B cell (primary cell): ENCODE results near the gene STRIP1.

Experiments used
- CTCF ChIP-seq: fragments of 200-600 bp; IDR thresholded peaks from one replicate; pipeline ENCODE4 v1.8.0; 2022; ENCODE audit warnings: antibody characterized with exemption, mild to moderate bottlenecking
- EZH2 ChIP-seq: IDR thresholded peaks from 2 replicates; pipeline ENCODE4 v1.6.1; 2012; ENCODE audit warnings: borderline replicate concordance, low read depth, mild to moderate bottlenecking, moderate library complexity, low read length; ENCODE audit not compliant: insufficient read depth, poor library complexity, severe bottlenecking

- TF ChIP-seq CTCF: peak; percentile 85
- no peak for TF ChIP-seq EZH2
Measured at GRCh38 chr1:110060034-110060661, 25.7 kb downstream of the STRIP1 start.
